Measurements from ENCODE around the gene SYT1. TPM values are rescaled to one million over a fixed set of nuclear protein-coding genes. Genes with fewer than 3 reads are reported as not detected.

SYT1 gene
- total and polyA plus RNA-seq, 2 of the 4 experiments (the other 2 are of a cell fraction): 2.8 to 3.0 TPM

DNA sequence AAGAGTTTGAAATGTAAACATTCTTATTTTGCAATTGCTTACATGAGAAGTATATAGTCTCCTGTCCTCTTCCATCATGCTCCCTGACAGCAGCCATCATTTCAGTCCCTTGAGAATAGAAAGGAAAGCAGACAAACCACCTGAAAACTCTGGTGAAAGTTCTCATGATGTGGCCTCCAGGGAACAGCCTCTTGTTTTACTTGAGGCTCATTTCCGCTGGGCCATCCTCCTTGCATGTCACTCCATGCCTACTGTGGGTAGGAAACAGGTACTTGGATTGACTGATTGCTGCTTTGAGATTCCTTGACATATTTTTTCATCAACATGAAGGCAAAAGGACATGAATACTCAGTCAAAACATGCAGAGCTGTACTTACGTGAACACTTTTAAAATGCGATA is 6.0 kb downstream of the SYT1 start:
- CTCF ChIA-PET: interaction anchor here (0.5 kb wide), 1 partner anchor 453 kb away, joined by 4 read pairs; no protein-coding TSS in a partner anchor
- H4K91ac ChIP-seq (ENCODE audit: insufficient read depth, low read depth, low read length): no peak overlapping the region
- POLR2A ChIA-PET (ENCODE audit: unreplicated experiment): interaction anchor here (0.6 kb wide), 1 partner anchor 256 kb away, joined by 3 read pairs; no protein-coding TSS in a partner anchor

More for the DNA sequence above, 6.0 kb downstream of the SYT1 start:
- H3K9ac ChIP-seq (ENCODE audit: low read depth, low read length): no peak overlapping the region
- no peaks in the 10 kb centered on the region for H3K9me3 ChIP-seq (ENCODE audit: control insufficient read depth, insufficient read depth, low read length)
- H2BK15ac ChIP-seq (ENCODE audit: low read depth, low read length): no peak overlapping the region
- H3K4me2 ChIP-seq (ENCODE audit: low read depth, low read length): no peak overlapping the region
- no peak overlapping the region for H3K27ac ChIP-seq (ENCODE audit: insufficient read depth, low read length)
- no peak for ATAC-seq (ENCODE audit: low read depth)
- dilution Hi-C loops (cut with HindIII; ENCODE audit: low sequenced_read_pairs, unreplicated experiment) (no loop called here), intact Hi-C loops (cut with micrococcal nuclease) (no loop called here), in situ Hi-C loops (cut with MboI; ENCODE audit: low sequenced_read_pairs) (no loop called here)
- no peak overlapping the region for H3K23ac ChIP-seq (ENCODE audit: low read depth, low read length)
- WGBS, 2 experiments (ENCODE audit: extremely low coverage in 2 of 2, insufficient read length in 1 of 2): no CpG with 5 or more reads among the region's 3 CpGs
- no peak overlapping the region for H2AK9ac ChIP-seq (replicated peaks; ENCODE audit: low read depth, low read length, poor library complexity)
- H4K20me1 ChIP-seq (ENCODE audit: insufficient read depth, low read length): no peaks in the 10 kb centered on the region
- no peak overlapping the region; the same call in 1 of the 2 replicates for H3K4ac ChIP-seq (ENCODE audit: low read depth, low read length)
- H3K4me1 ChIP-seq (ENCODE audit: control insufficient read depth, insufficient read depth, low read length): no peaks in the 10 kb centered on the region
- no peak overlapping the region for H2BK5ac ChIP-seq (ENCODE audit: low read depth, low read length, poor library complexity, severe bottlenecking)
- no peak overlapping the region for H2AK5ac ChIP-seq (ENCODE audit: low read depth, low read length)
- DNase-seq: no peak
- no peak overlapping the region for H2AFZ ChIP-seq (replicated peaks; ENCODE audit: low read length, poor library complexity)
- H3K14ac ChIP-seq (replicated peaks; ENCODE audit: low read depth, low read length): no peak overlapping the region
- BruUV-seq (replicated peaks): no TSS peak
- no peak overlapping the region for H2BK20ac ChIP-seq (ENCODE audit: low read depth, low read length)
- no peaks in the 10 kb centered on the region for H3K36me3 ChIP-seq (ENCODE audit: control insufficient read depth, insufficient read depth, low read length)
- no peak overlapping the region for H3K18ac ChIP-seq (ENCODE audit: low read depth, low read length)
- no peak overlapping the region for H3K56ac ChIP-seq (ENCODE audit: extremely low read depth, insufficient read depth, low read length)
- no peak for TF ChIP-seq NFE2L2 (IDR thresholded peaks at IDR 0.05; ENCODE audit: low read depth, low read length)
- no peak for TF ChIP-seq MXI1 (IDR thresholded peaks at IDR 0.05; ENCODE audit: borderline replicate concordance, low read depth, low read length)
- TF ChIP-seq, protein P1, sequence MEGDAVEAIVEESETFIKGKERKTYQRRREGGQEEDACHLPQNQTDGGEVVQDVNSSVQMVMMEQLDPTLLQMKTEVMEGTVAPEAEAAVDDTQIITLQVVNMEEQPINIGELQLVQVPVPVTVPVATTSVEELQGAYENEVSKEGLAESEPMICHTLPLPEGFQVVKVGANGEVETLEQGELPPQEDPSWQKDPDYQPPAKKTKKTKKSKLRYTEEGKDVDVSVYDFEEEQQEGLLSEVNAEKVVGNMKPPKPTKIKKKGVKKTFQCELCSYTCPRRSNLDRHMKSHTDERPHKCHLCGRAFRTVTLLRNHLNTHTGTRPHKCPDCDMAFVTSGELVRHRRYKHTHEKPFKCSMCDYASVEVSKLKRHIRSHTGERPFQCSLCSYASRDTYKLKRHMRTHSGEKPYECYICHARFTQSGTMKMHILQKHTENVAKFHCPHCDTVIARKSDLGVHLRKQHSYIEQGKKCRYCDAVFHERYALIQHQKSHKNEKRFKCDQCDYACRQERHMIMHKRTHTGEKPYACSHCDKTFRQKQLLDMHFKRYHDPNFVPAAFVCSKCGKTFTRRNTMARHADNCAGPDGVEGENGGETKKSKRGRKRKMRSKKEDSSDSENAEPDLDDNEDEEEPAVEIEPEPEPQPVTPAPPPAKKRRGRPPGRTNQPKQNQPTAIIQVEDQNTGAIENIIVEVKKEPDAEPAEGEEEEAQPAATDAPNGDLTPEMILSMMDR (conservative IDR thresholded peaks at IDR 0.05; ENCODE audit: low read depth, low read length): no peak
- H4K8ac ChIP-seq (ENCODE audit: low read depth in 2 of 2, low read length in 2 of 2): no peak overlapping the region
- H3K27me3 ChIP-seq (ENCODE audit: control insufficient read depth, insufficient read depth, low read length): no peaks in the 10 kb centered on the region; the same call in 1 of the 2 replicates
- no peaks in the 10 kb centered on the region for H3K79me1 ChIP-seq (ENCODE audit: low read depth in 1 of 2, low read length in 2 of 2)
- no peaks in the 10 kb centered on the region for H3K9me1 ChIP-seq (ENCODE audit: insufficient read depth, low read length)
- no peak overlapping the region for H2BK120ac ChIP-seq (ENCODE audit: low read depth, low read length)
- no peak overlapping the region for H4K5ac ChIP-seq (ENCODE audit: low read depth, low read length)
- no peak overlapping the region for H3K4me3 ChIP-seq (ENCODE audit: insufficient read depth, low read depth, low read length)
